Activated CD8-positive, alpha-beta memory T cell treated with anti-CD3 and anti-CD28 coated beads, Interleukin-2, amount 50 U/mL, for 48 hours (primary cell): ENCODE measurements around the gene TMEM30B.
"Not testable (repeated sequence)": the region's sequence is repeated elsewhere in the genome, so short reads cannot be mapped to it uniquely, and the experiment has no call there.

Source experiments
- DNase-seq: peaks from one replicate; pipeline ENCODE4 v3.0.0-alpha.2; 2020

Gene TMEM30B

GRCh38 chr14:61281186-61281947, at the start of gene TMEM30B:
TMEM30B (minus strand) TSS chr14:61281338; CDS start chr14:61281147, 191 bp downstream.
- DNase-seq = peak; percentile 63

GRCh38 chr14:61330511-61330910, 49.4 kb upstream of the TMEM30B start:
- no peak for DNase-seq

- no peak for DNase-seq
These were observed 48.4 kb upstream of the TMEM30B start for GRCh38 chr14:61329478-61330051.

GRCh38 chr14:61328626-61329262, 47.6 kb upstream of the TMEM30B start:
- no peak for DNase-seq

- no peak for DNase-seq
These were observed 45.7 kb upstream of the TMEM30B start for GRCh38 chr14:61326847-61327246.

- no peak for DNase-seq
These were observed 45.0 kb upstream of the TMEM30B start for GRCh38 chr14:61326146-61326545.

GRCh38 chr14:61325166-61325565, 44.0 kb upstream of the TMEM30B start:
- DNase-seq = no peak

GRCh38 chr14:61323970-61324369, 42.8 kb upstream of the TMEM30B start:
- no peak for DNase-seq

GRCh38 chr14:61322799-61323290, 41.7 kb upstream of the TMEM30B start:
- peak; percentile 67 for DNase-seq

- peak; percentile 71 for DNase-seq
These were observed 41.1 kb upstream of the TMEM30B start for GRCh38 chr14:61322011-61322798.

- DNase-seq = peak; percentile 87
These were observed 40.4 kb upstream of the TMEM30B start, which contains the start of gene PRKCH for GRCh38 chr14:61321385-61322010. PRKCH (plus strand) TSS chr14:61321579; CDS start chr14:61322102, 523 bp downstream.

- DNase-seq = no peak
These were observed 39.8 kb upstream of the TMEM30B start for GRCh38 chr14:61320806-61321384.

- not testable (repeated sequence) for DNase-seq
These were observed 39.0 kb upstream of the TMEM30B start for GRCh38 chr14:61320170-61320569.

- DNase-seq = no peak
These were observed 38.6 kb upstream of the TMEM30B start for GRCh38 chr14:61319706-61320105.

- DNase-seq = no peak
These were observed 37.9 kb upstream of the TMEM30B start for GRCh38 chr14:61319086-61319485.

- DNase-seq = no peak
These were observed 34.2 kb upstream of the TMEM30B start for GRCh38 chr14:61315313-61315712.

GRCh38 chr14:61308701-61309100, 27.6 kb upstream of the TMEM30B start:
- not testable (repeated sequence) for DNase-seq

- DNase-seq = no peak
These were observed 27.1 kb upstream of the TMEM30B start for GRCh38 chr14:61308198-61308597.

- no peak for DNase-seq
These were observed 23.6 kb upstream of the TMEM30B start for GRCh38 chr14:61304688-61305087.

- DNase-seq = no peak
These were observed 19.6 kb upstream of the TMEM30B start for GRCh38 chr14:61300754-61301153.

- DNase-seq = no peak
These were observed 19.1 kb upstream of the TMEM30B start for GRCh38 chr14:61300209-61300608.

- DNase-seq = no peak
These were observed 17.7 kb upstream of the TMEM30B start for GRCh38 chr14:61298824-61299223.
